Thymus (tissue), 11 donors: Measurements from ENCODE around the gene CCNI2. TPM values are rescaled to one million over a fixed set of nuclear protein-coding genes. Genes with fewer than 3 reads are reported as not detected.

Experiments
- DNase-seq, 9 donors: peaks; one replicate each; pipeline ENCODE4 v3.0.0-alpha.2; 2013; ENCODE audit warnings: low spot score in 9 of 9, low read depth in 6 of 9, missing footprints in 1 of 9
- H3K27ac ChIP-seq, 2 donors: one replicate each; pipeline ENCODE4 v1.5.1; 2013; ENCODE audit warnings: control low read depth in 1 of 2, low read depth in 1 of 2, low read length in 1 of 2, mild to moderate bottlenecking in 1 of 2, moderate library complexity in 1 of 2
- H3K27me3 ChIP-seq, 2 donors: one replicate each; pipeline ENCODE4 v1.5.1; 2013; ENCODE audit warnings: low read length in 1 of 2; ENCODE audit not compliant: control insufficient read depth in 2 of 2, insufficient read depth in 1 of 2
- H3K36me3 ChIP-seq, 2 donors: one replicate each; pipeline ENCODE4 v1.5.1; 2013; ENCODE audit warnings: low read length in 1 of 2, mild to moderate bottlenecking in 1 of 2, moderate library complexity in 1 of 2; ENCODE audit not compliant: control insufficient read depth in 2 of 2, insufficient read depth in 2 of 2
- H3K4me1 ChIP-seq, 2 donors: one replicate each; pipeline ENCODE4 v1.5.1; 2013; ENCODE audit warnings: low read length in 2 of 2; ENCODE audit not compliant: control insufficient read depth in 2 of 2, insufficient read depth in 2 of 2
- H3K4me3 ChIP-seq, 2 donors: one replicate each; pipeline ENCODE4 v1.5.1; 2013; ENCODE audit warnings: low read length in 2 of 2, control low read depth in 1 of 2, mild to moderate bottlenecking in 1 of 2
- H3K9me3 ChIP-seq, 2 donors: one replicate each; pipeline ENCODE4 v1.5.1; 2013; ENCODE audit warnings: low read length in 1 of 2, mild to moderate bottlenecking in 1 of 2; ENCODE audit not compliant: control insufficient read depth in 2 of 2, insufficient read depth in 1 of 2
- WGBS: extraction: QIAGEN DNeasy Blood & Tissue Kit; methylation state at CpG from one replicate; pipeline ENCODE4 v1.1.7; 2013; 5-methylcytosine and 5-hydroxymethylcytosine counted together
- polyA plus RNA-seq: library from polyadenylated mRNA; stranded (reverse); fragments of 200-250 nt; gene quantifications from one replicate; pipeline ENCODE4 v1.2.3, GENCODE V29; 2013
- total RNA-seq: library from RNA; stranded (reverse); fragments of 120-200 nt; gene quantifications from one replicate; pipeline ENCODE4 v1.2.4, GENCODE V29; 2013
- donor health status: healthy.

CCNI2 gene
- total and polyA plus RNA-seq, 2 donors: 2.5 to 8.1 TPM

- Histone ChIP-seq H3K4me1 (peaks cover 0 to 37% of the 10 kb centered on the region in 2 donors), H3K36me3 (peaks cover 0 to 9% of the 10 kb centered on the region in 2 donors), H3K4me3 (no peak overlapping the region), H3K27me3 (no peaks in the 10 kb centered on the region), H3K9me3 (no peaks in the 10 kb centered on the region), H3K27ac (peak overlapping the region in 1 of 2 donors; percentile 65)
- WGBS: 98% methylated on average over 4 of the region's 4 CpGs
- DNase-seq: no peak
These were observed 6.9 kb downstream of the CCNI2 start for GRCh38 chr5:132754111-132754510.

GRCh38 chr5:132754947-132755346 lies 7.7 kb downstream of the CCNI2 start:
- Histone ChIP-seq H3K27me3 (no peaks in the 10 kb centered on the region), H3K4me3 (no peak overlapping the region), H3K4me1 (peaks cover 0 to 37% of the 10 kb centered on the region in 2 donors), H3K36me3 (peaks cover 0 to 12% of the 10 kb centered on the region in 2 donors), H3K9me3 (no peaks in the 10 kb centered on the region), H3K27ac (no peak overlapping the region)
- peak in 1 of 9 donors; percentile 41 for DNase-seq

- Histone ChIP-seq H3K4me3 (no peak overlapping the region), H3K36me3 (peaks cover 0 to 12% of the 10 kb centered on the region in 2 donors), H3K27ac (no peak overlapping the region), H3K9me3 (no peaks in the 10 kb centered on the region), H3K4me1 (peaks cover 0 to 33% of the 10 kb centered on the region in 2 donors), H3K27me3 (no peaks in the 10 kb centered on the region)
- WGBS: 95% methylated on average over 5 of the region's 5 CpGs
- no peak for DNase-seq
These were observed 9.3 kb downstream of the CCNI2 start for GRCh38 chr5:132756542-132756941.

- Histone ChIP-seq H3K27ac (no peak overlapping the region), H3K36me3 (peaks cover 0 to 12% of the 10 kb centered on the region in 2 donors), H3K9me3 (no peaks in the 10 kb centered on the region), H3K4me1 (peaks cover 0 to 18% of the 10 kb centered on the region in 2 donors), H3K4me3 (no peak overlapping the region), H3K27me3 (no peaks in the 10 kb centered on the region)
- 96% methylated on average over 13 of the region's 13 CpGs for WGBS
- no peak for DNase-seq
These were observed 11.2 kb downstream of the CCNI2 start for GRCh38 chr5:132758451-132758850.

GRCh38 chr5:132759114-132760048 lies 12.2 kb downstream of the CCNI2 start:
- Histone ChIP-seq H3K36me3 (peaks cover under 1 to 11% of the 10 kb centered on the region in 2 donors), H3K27ac (no peak overlapping the region), H3K27me3 (no peaks in the 10 kb centered on the region), H3K4me1 (peaks cover 0 to 9% of the 10 kb centered on the region in 2 donors), H3K4me3 (no peak overlapping the region), H3K9me3 (no peaks in the 10 kb centered on the region)
- WGBS: 95% methylated on average over 13 of the region's 13 CpGs
- no peak for DNase-seq

- no peak overlapping the region for H3K4me3 ChIP-seq
- H3K4me1 ChIP-seq: peaks cover 0 to 2% of the 10 kb centered on the region in 2 donors
- H3K27ac ChIP-seq: no peak overlapping the region
- no peaks in the 10 kb centered on the region for H3K9me3 ChIP-seq
- no peak for DNase-seq
- no peaks in the 10 kb centered on the region for H3K27me3 ChIP-seq
- H3K36me3 ChIP-seq: peaks cover 3 to 12% of the 10 kb centered on the region in 2 donors
- 97% methylated on average over 12 of the region's 12 CpGs for WGBS
These were observed 12.8 kb downstream of the CCNI2 start for GRCh38 chr5:132760049-132760420.

GRCh38 chr5:132760601-132761317 lies 13.5 kb downstream of the CCNI2 start:
- Histone ChIP-seq H3K36me3 (peaks cover 3 to 11% of the 10 kb centered on the region in 2 donors), H3K27me3 (no peaks in the 10 kb centered on the region), H3K4me3 (no peak overlapping the region), H3K9me3 (no peaks in the 10 kb centered on the region), H3K27ac (no peak overlapping the region), H3K4me1 (no peaks in the 10 kb centered on the region)
- WGBS: 97% methylated on average over 21 of the region's 21 CpGs
- no peak for DNase-seq

- Histone ChIP-seq H3K27ac (no peak overlapping the region), H3K36me3 (peaks cover 3 to 11% of the 10 kb centered on the region in 2 donors), H3K4me1 (no peaks in the 10 kb centered on the region), H3K27me3 (no peaks in the 10 kb centered on the region), H3K9me3 (no peaks in the 10 kb centered on the region), H3K4me3 (no peak overlapping the region)
- DNase-seq: no peak
- WGBS: 96% methylated on average over 22 of the region's 22 CpGs
These were observed 14.4 kb downstream of the CCNI2 start for GRCh38 chr5:132761321-132762240.
